HepG2 (cell line): Measurements from ENCODE around the gene NT5C3B. TPM values are rescaled to one million over a fixed set of nuclear protein-coding genes. Genes with fewer than 3 reads are reported as not detected.
A peak's percentile ranks its signal among the peaks of the same experiment; 100 is the strongest.

Experiments
- AGO2 ChIP-seq: fragments of 200-400 bp; formaldehyde crosslinking; optimal IDR thresholded peaks from 2 replicates; pipeline ENCODE3; 2017; ENCODE audit warnings: mild to moderate bottlenecking, low read depth, low read length, moderate library complexity
- ARNT ChIP-seq: fragments of 450-650 bp; IDR thresholded peaks from 2 replicates; pipeline ENCODE4 v1.6.1; 2017
- ARNT2 ChIP-seq: sonication (generic); formaldehyde crosslinking; IDR thresholded peaks from 2 replicates; pipeline ENCODE4 v1.8.0; 2022; ENCODE audit warnings: mild to moderate bottlenecking, low read depth, missing genetic modification reagents, moderate library complexity
- FLYWCH1 ChIP-seq: sonication (generic); formaldehyde crosslinking; IDR thresholded peaks from 2 replicates; pipeline ENCODE4 v1.8.1; 2023; ENCODE audit warnings: mild to moderate bottlenecking, missing genetic modification reagents
- HNRNPLL ChIP-seq: fragments of 200-400 bp; formaldehyde crosslinking; IDR thresholded peaks from 2 replicates; pipeline ENCODE4 v1.6.1; 2017; ENCODE audit warnings: mild to moderate bottlenecking, low read depth, low read length; ENCODE audit not compliant: poor library complexity, severe bottlenecking
- NBN ChIP-seq: fragments of 450-650 bp; conservative IDR thresholded peaks from 2 replicates; pipeline ENCODE4 v1.6.1; 2017
- NFKB2 ChIP-seq: sonication (generic); formaldehyde crosslinking; IDR thresholded peaks from 2 replicates; pipeline ENCODE4 v1.4.0; 2020; ENCODE audit warnings: missing genetic modification reagents, borderline replicate concordance
- PHB2 ChIP-seq: fragments of 450-650 bp; IDR thresholded peaks from 2 replicates; pipeline ENCODE4 v1.6.1; 2018; ENCODE audit not compliant: partially characterized antibody
- ZBTB1 ChIP-seq: sonication (generic); formaldehyde crosslinking; IDR thresholded peaks from 2 replicates; pipeline ENCODE4 v1.4.0; 2020; ENCODE audit warnings: missing genetic modification reagents, borderline replicate concordance
- ZFP37 ChIP-seq: sonication (generic); formaldehyde crosslinking; IDR thresholded peaks from 2 replicates; pipeline ENCODE4 v1.4.0; 2020; ENCODE audit warnings: missing genetic modification reagents, borderline replicate concordance
- ZNF354B ChIP-seq: sonication (generic); formaldehyde crosslinking; IDR thresholded peaks from 2 replicates; pipeline ENCODE4 v1.8.0; 2022; ENCODE audit warnings: mild to moderate bottlenecking, missing genetic modification reagents
- ZNF550 ChIP-seq: sonication (generic); formaldehyde crosslinking; IDR thresholded peaks from 2 replicates; pipeline ENCODE4 v1.4.0; 2020; ENCODE audit warnings: mild to moderate bottlenecking, missing genetic modification reagents, borderline replicate concordance
- ZNF839 ChIP-seq: sonication (generic); formaldehyde crosslinking; IDR thresholded peaks from 2 replicates; pipeline ENCODE4 v1.4.0; 2020; ENCODE audit warnings: missing genetic modification reagents, mild to moderate bottlenecking, borderline replicate concordance
- polyA plus RNA-seq, 8 experiments: library from polyadenylated mRNA; depleted of rRNA in 3 of 8; stranded (reverse) in 7 of 8; unstranded in 1 of 8; fragments of >200 nt; fragmentation: Illumina TruSeq in 4 of 8; extraction: Trizol in 4 of 8; gene quantifications; 2 replicates each; pipeline versions ENCODE4 v1.2.1 to v1.2.3, GENCODE V29; 2011 to 2016; ENCODE audit warnings: low read depth in 4 of 8, missing spikeins in 1 of 8, mixed read lengths in 1 of 8; ENCODE audit not compliant: insufficient read depth in 1 of 8
- total RNA-seq, 5 experiments: library from RNA; depleted of rRNA; stranded (reverse); fragments of >200 nt; fragmentation: Illumina TruSeq; extraction: Trizol; gene quantifications; 2 replicates each; pipeline ENCODE4 v1.2.3, GENCODE V29; 2016; ENCODE audit warnings: low read depth in 1 of 5
- TF ChIP-seq, protein P1 (sequence below): sonication (generic); formaldehyde crosslinking; IDR thresholded peaks from 2 replicates; pipeline ENCODE4 v1.4.0; 2020; ENCODE audit warnings: missing genetic modification reagents
- TF ChIP-seq, protein P2 (sequence below): sonication (generic); formaldehyde crosslinking; IDR thresholded peaks from 2 replicates; pipeline ENCODE4 v1.5.0; 2020; ENCODE audit warnings: missing genetic modification reagents
- TF ChIP-seq, protein P3 (sequence below): sonication (generic); formaldehyde crosslinking; IDR thresholded peaks from 2 replicates; pipeline ENCODE4 v1.9.0; 2021; ENCODE audit warnings: missing genetic modification reagents, borderline replicate concordance
- TF ChIP-seq, protein P4 (sequence below): sonication (generic); formaldehyde crosslinking; IDR thresholded peaks from 2 replicates; pipeline ENCODE4 v1.4.0; 2020; ENCODE audit warnings: mild to moderate bottlenecking, low read depth, missing genetic modification reagents
- TF ChIP-seq, protein P5 (sequence below): sonication (generic); formaldehyde crosslinking; IDR thresholded peaks from 2 replicates; pipeline ENCODE4 v1.8.0; 2023; ENCODE audit warnings: mild to moderate bottlenecking, missing genetic modification reagents
- TF ChIP-seq, protein P6 (sequence below): sonication (generic); formaldehyde crosslinking; IDR thresholded peaks from 2 replicates; pipeline ENCODE4 v1.5.0; 2020; ENCODE audit warnings: mild to moderate bottlenecking, missing genetic modification reagents
- TF ChIP-seq, protein P7 (sequence below): sonication (generic); formaldehyde crosslinking; IDR thresholded peaks from 2 replicates; pipeline ENCODE4 v1.4.0; 2020; ENCODE audit warnings: missing genetic modification reagents

The NT5C3B gene
- total and polyA plus RNA-seq, 2 of the 13 experiments (the other 11 are each of a cell fraction or from before 2014, with no cell fraction given), result 104 to 126 TPM

DNA sequence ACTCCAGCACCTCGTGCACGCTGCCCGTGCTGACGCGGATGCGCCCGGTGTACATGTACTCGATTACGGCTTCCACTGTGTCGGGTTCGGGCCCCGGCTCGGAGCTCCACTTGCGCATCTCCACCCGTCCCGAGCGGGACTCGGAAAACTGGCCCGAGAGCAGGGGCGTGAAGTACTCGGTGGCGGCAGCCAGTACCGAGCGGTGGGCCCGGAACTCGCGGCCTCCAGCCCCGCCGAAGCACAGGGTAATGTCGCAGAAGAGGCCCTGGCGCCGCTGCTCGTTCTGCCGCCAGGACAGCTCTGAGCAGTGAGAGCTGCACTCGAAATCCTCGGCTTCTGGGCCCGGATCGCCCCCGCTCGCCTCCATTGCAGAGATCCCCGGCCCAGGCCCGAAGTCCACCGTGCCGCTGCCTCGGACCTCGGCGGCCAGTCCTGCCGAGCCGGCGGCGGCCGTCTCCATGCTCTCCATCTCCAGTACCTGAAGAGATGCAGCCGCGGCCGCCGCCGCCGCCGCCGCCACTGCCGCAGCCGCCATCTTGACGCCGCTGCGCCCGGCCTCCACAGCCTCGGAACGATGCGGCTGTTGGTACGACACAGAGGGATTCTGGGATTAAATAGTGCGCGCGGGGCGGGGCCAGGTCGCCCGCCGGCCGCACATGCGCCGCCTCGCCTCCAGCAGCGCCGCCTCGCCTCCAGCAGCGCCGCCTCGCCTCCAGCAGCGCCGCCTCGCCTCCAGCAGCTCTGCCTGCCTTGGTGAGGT lies 29.0 kb upstream of the NT5C3B start, which contains the start of gene KLHL11 (continued):
- peak; percentile 58; the same call in 1 of the 2 replicates for TF ChIP-seq FLYWCH1
- TF ChIP-seq, protein P1, sequence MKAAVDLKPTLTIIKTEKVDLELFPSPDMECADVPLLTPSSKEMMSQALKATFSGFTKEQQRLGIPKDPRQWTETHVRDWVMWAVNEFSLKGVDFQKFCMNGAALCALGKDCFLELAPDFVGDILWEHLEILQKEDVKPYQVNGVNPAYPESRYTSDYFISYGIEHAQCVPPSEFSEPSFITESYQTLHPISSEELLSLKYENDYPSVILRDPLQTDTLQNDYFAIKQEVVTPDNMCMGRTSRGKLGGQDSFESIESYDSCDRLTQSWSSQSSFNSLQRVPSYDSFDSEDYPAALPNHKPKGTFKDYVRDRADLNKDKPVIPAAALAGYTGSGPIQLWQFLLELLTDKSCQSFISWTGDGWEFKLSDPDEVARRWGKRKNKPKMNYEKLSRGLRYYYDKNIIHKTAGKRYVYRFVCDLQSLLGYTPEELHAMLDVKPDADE, result no peak; the same call in 1 of the 2 replicates
- no peak for TF ChIP-seq NBN
- TF ChIP-seq ARNT, result no peak
- no peak for TF ChIP-seq ZFP37 (CRISPR knock-in tag)
- TF ChIP-seq, protein P2, sequence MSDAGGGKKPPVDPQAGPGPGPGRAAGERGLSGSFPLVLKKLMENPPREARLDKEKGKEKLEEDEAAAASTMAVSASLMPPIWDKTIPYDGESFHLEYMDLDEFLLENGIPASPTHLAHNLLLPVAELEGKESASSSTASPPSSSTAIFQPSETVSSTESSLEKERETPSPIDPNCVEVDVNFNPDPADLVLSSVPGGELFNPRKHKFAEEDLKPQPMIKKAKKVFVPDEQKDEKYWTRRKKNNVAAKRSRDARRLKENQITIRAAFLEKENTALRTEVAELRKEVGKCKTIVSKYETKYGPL (CRISPR knock-in tag), result no peak
- peak; percentile 93 for TF ChIP-seq HNRNPLL
- TF ChIP-seq NFKB2, result peak; percentile 81; the same call in 1 of the 2 replicates
- peak; percentile 90 for TF ChIP-seq ZNF839
- no peak for TF ChIP-seq PHB2
- TF ChIP-seq, protein P3, sequence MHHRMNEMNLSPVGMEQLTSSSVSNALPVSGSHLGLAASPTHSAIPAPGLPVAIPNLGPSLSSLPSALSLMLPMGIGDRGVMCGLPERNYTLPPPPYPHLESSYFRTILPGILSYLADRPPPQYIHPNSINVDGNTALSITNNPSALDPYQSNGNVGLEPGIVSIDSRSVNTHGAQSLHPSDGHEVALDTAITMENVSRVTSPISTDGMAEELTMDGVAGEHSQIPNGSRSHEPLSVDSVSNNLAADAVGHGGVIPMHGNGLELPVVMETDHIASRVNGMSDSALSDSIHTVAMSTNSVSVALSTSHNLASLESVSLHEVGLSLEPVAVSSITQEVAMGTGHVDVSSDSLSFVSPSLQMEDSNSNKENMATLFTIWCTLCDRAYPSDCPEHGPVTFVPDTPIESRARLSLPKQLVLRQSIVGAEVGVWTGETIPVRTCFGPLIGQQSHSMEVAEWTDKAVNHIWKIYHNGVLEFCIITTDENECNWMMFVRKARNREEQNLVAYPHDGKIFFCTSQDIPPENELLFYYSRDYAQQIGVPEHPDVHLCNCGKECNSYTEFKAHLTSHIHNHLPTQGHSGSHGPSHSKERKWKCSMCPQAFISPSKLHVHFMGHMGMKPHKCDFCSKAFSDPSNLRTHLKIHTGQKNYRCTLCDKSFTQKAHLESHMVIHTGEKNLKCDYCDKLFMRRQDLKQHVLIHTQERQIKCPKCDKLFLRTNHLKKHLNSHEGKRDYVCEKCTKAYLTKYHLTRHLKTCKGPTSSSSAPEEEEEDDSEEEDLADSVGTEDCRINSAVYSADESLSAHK (CRISPR knock-in tag), result 0 out of 2 replicates have a peak, but pooled peaks have one; percentile 58
- TF ChIP-seq, protein P4, sequence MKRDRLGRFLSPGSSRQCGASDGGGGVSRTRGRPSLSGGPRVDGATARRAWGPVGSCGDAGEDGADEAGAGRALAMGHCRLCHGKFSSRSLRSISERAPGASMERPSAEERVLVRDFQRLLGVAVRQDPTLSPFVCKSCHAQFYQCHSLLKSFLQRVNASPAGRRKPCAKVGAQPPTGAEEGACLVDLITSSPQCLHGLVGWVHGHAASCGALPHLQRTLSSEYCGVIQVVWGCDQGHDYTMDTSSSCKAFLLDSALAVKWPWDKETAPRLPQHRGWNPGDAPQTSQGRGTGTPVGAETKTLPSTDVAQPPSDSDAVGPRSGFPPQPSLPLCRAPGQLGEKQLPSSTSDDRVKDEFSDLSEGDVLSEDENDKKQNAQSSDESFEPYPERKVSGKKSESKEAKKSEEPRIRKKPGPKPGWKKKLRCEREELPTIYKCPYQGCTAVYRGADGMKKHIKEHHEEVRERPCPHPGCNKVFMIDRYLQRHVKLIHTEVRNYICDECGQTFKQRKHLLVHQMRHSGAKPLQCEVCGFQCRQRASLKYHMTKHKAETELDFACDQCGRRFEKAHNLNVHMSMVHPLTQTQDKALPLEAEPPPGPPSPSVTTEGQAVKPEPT (CRISPR knock-in tag), result peak; percentile 85
- TF ChIP-seq ARNT2 (CRISPR knock-in tag), result peak; percentile 76
- TF ChIP-seq AGO2, result peak; percentile 70
- TF ChIP-seq ZNF354B (CRISPR knock-in tag), result peak; percentile 58; the same call in 1 of the 2 replicates
- TF ChIP-seq, protein P5, sequence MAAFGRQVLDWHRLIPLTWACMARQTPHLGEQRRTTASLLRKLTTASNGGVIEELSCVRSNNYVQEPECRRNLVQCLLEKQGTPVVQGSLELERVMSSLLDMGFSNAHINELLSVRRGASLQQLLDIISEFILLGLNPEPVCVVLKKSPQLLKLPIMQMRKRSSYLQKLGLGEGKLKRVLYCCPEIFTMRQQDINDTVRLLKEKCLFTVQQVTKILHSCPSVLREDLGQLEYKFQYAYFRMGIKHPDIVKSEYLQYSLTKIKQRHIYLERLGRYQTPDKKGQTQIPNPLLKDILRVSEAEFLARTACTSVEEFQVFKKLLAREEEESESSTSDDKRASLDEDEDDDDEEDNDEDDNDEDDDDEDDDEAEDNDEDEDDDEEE (CRISPR knock-in tag), result peak; percentile 65; the same call in 1 of the 2 replicates
- TF ChIP-seq, protein P6, sequence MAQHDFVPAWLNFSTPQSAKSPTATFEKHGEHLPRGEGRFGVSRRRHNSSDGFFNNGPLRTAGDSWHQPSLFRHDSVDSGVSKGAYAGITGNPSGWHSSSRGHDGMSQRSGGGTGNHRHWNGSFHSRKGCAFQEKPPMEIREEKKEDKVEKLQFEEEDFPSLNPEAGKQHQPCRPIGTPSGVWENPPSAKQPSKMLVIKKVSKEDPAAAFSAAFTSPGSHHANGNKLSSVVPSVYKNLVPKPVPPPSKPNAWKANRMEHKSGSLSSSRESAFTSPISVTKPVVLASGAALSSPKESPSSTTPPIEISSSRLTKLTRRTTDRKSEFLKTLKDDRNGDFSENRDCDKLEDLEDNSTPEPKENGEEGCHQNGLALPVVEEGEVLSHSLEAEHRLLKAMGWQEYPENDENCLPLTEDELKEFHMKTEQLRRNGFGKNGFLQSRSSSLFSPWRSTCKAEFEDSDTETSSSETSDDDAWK (CRISPR knock-in tag), result no peak
- TF ChIP-seq ZNF550 (CRISPR knock-in tag), result no peak
- TF ChIP-seq, protein P7, sequence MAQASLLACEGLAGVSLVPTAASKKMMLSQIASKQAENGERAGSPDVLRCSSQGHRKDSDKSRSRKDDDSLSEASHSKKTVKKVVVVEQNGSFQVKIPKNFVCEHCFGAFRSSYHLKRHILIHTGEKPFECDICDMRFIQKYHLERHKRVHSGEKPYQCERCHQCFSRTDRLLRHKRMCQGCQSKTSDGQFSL (CRISPR knock-in tag), result no peak
- no peak for TF ChIP-seq ZBTB1 (CRISPR knock-in tag)
